ENCODE data around the gene ZNF691.
"Not testable (repeated sequence)": the region's sequence is repeated elsewhere in the genome, so short reads cannot be mapped to it uniquely, and the experiment has no call there.

The ZNF691 gene

DNA sequence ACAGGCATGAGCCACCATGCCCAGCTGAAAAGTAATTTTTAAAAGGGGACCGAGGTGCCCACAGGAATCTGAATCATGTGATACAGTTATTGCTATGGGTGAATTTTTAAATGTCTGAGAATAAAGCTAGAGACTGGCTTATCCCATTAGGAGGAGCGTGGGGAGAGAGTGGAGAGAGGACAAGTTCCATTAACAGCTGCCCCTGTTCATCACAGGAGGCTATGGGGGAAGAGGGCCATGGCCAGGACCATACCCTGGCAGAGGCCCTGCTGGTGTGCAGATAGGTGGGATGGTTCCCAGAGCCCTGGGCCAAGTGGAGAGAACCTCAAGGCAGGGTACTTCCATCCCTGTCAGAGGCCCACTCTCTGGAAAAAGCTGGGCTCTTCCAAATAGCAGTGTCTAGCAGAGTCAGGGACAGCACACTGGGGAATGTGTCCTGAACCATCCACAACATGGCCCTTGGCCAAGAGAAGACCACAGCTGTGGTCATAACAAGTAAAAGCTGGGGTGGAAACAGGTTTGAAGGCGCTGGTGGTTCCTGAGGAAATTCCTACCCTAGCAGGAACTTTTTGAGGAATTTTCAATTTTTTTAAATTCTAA, 13.7 kb upstream of the ZNF691 start:
- no peak for DNase-seq (ENCODE audit: low read depth)

DNA sequence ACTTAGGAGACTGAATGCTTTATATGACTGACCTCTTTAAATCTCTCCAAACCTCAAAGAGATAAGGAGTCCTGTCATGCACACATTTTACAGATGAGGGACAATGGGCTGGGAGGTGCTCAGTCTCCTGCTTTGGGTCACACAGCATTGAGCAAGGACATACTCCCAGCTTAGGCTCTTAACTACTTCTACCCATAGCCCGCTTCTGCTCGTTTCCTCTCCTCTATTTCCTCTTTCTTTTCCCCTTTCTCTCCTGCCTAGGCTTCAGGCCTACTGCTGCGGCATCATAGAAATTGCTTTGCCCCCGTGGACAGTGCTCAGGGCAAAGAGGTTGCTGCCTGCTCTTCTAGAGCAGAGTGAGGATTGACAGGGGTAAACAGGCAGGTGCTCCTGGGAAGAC, 12.4 kb upstream of the ZNF691 start:
- no peak for DNase-seq (ENCODE audit: low read depth)

DNA sequence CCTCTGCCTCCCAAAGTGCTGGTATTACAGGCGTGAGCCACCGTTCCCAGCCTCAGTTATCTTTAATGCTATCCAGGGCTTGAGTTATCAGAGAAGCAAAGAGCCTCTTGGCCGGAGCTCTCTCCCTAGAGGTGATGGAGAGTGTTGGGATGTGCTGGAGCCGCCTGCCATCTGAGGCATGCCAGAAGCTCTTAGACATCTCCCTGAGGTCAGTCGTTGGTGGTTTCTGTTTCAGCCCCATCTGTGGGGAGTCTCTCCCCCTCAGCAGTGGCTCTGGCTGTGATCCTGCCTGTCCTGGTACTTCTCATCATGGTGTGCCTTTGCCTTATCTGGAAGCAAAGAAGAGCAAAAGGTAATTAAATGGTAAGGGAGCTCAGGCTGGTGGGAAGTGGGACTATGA, 11.6 kb upstream of the ZNF691 start:
- no peak for DNase-seq (ENCODE audit: low read depth)

DNA sequence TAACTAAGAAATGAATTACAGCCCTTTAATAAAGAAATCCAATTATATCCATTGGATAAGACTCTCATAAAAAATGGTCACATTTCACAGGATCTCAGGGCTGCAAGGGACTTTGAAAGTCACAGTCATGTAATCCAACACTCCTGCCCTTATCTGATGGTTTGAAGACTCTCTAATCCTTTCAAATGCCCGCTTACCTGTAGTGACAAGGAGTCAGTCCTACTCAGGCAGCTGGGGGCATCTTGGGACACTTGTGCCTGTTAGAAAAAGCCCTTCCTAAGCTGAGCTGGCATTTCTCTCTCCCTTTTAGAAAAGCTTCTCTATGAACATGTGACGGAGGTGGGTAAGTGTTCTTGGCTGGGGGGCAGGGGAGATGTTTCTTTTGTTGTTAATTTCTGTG, 11.0 kb upstream of the ZNF691 start:
- DNase-seq (ENCODE audit: low read depth): no peak

DNA sequence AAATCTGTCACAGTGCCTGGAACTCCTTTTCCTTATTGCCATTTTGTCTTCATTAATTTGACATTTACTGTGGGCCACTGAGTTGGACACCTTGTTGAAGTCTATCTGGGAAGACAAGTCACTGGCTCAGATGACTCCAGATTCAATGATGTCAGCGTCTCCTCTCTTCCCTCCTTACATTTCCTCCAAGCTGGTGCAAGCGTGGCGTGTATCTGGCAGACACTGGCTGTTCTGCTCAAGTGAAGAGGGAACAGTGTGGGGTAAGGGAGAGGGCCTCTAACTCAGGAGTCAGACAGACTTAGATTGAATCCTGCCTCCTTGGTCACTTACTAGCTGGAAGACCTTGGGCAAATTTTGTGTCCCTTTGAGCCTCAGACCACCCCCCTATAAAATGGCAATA, 8.7 kb upstream of the ZNF691 start:
- DNase-seq (ENCODE audit: low read depth): no peak

DNA sequence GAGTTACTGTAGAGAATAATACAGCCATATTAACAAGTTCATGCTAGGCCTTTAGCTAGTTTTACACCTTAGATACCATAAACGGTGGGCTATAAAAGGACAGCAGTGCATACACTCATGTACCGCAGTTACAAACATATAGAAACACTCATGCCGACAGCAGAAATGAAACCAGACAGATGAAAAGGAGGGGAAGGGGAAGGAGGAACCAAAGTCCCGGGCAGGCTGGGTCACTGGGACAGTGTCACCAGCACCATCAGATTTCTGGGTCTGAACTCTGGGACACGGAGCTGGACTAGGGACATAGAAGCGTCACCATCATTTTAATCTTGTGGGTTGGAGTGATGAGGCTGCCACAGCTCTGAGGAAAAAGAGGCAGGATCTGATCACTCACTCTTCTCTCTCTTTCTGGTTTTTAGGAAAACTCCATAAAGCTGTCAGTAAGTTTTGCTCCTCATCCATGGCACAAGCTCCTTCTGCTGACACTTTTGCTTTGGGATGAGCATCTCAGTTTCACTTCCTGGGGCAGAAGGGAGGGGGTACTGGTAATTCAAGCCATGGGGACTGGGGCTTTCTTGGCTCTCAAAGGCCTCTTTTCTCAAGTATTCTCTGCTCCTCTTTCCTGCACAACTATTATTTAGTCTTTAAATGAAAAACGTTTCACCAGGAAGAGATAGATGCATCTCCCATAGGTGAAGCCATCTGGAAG, 7.8 kb upstream of the ZNF691 start:
- DNase-seq (ENCODE audit: low read depth): no peak

DNA sequence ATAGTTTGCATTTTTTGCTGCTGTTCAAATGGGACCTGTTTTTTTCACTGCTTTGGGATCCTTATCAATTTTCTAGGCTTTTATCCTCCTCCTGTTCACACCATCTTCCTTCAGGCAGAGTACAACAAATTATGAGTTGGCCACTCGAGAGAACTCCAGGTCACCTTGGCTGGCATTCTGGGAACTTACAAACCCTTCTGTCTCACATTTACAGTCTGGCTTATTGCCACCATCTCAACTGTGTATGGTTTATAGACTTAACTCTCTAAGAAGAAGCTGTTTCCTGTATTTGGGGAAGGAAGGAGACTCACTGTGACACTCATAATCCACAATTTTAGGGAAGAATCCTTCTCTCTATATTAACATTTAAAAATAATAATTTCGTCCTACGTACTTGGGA, 5.4 kb upstream of the ZNF691 start:
- no peak for DNase-seq (ENCODE audit: low read depth)

DNA sequence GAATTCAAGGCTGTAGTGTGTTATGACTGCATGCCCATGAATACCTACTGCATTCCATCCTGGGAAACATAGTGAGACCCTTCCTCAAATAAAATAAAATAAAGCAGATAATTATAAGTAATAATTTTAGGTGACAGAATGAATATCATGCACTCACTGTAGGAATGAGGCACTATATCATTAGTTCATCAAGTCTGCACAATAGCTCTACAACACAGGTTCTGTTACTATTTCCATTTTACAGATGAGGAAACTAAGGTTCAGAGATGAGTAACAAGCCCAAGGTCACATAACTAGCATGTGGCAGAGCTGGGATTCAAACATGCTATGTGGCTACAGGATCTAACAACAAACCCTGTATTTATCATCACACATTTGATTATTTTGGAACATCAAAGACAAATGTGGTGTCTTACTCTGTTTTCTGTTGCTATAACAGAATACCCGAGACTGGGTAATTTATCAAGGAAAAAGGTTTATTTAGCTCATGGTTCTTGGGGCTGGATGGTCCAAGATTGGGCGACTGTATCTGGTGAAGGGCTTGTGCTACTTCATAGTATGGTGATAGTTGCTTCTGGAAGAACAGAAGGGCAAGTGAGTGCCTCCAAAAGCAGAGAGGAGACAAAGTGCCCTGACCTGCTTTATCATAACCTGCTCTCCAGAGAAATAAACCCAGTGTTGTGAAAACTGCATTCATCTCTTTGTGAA, 4.8 kb upstream of the ZNF691 start:
- no peak for DNase-seq (ENCODE audit: low read depth)

DNA sequence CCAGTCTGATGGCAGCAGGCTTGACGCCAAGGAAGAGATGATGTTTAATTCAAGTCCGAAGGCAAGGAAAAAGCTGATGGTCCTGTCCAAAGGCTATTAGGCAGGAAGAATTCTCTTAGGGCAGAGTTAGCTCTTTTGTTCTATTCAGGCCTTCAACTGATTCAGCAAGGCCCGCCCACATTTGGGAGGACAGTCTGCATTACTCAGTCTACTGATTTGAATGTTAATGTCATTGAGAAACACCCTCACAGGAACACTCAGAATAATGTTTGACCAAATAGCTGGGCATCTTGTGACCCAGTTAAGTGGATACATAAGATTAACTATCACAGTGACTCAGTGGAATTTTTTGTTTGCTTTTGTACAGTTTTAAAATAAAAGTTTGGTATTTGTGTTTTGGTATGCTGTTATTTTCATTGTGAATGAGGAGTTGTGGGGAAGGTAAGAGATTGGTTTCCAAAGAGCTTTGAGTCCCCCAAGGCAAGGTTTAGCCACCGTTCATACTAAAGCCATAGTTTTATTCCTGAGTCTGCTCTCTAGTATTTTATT, 1.7 kb upstream of the ZNF691 start:
- no peak for DNase-seq (ENCODE audit: low read depth)

DNA sequence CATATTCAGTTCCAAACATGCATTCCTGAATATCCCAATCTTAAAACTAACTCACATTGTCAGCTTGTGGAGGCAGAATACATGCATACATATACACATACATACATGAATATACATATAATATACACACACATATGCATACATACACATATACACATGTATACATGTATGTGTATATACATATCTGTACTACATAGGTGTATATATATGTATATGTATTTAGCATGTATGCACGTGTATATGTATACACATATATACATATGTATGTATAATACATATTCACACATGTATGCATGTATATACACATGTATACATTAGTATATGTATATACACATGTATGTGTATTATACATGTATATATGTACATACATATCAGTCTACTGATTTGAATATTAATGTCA, 1.2 kb upstream of the ZNF691 start:
- no peak for DNase-seq (ENCODE audit: low read depth)

DNA sequence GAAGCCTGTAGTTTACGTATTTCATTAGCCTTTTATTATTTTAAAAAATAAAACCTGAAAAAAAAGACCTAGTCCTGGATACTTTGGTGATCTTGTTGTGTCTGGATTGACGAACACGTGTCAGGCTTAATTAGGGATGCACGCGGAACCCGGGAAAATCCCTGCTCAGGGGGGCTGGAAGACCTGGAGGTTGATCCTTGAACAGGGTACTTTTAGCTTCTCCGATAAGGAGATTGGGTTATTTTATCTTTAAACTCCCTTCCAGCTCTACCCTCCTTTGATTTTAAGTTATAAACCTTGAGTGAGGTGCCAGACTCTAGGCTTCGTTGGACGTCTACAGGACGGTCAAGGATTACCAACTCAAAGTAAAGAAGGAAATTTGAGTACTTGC, 552 bp upstream of the ZNF691 start:
- DNase-seq (ENCODE audit: low read depth): no peak

DNA sequence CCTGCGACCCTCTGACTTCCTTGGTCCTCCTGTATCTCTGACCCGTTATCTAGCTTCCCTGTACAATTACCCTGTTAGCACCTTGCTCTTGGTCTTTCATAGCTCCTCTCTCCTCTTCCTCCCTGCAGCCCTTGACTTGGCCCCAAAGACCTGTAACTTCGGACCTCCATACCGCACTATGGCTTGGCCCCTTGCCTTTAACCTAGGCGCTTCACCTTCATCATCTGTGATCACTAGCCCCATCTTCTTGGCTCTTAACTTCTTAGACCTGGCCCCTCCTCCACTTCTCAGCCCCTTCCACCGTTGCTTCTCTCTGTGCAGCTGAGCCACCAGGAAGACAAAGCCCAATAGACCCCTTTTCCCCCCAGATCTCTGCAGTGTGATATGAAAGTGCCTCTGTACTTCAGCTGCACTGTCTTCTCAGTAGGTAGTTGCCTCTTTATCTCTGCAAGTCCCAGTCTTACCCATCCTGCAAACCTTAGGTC, 740 bp downstream of the ZNF691 start:
- DNase-seq (ENCODE audit: low read depth): no peak

DNA sequence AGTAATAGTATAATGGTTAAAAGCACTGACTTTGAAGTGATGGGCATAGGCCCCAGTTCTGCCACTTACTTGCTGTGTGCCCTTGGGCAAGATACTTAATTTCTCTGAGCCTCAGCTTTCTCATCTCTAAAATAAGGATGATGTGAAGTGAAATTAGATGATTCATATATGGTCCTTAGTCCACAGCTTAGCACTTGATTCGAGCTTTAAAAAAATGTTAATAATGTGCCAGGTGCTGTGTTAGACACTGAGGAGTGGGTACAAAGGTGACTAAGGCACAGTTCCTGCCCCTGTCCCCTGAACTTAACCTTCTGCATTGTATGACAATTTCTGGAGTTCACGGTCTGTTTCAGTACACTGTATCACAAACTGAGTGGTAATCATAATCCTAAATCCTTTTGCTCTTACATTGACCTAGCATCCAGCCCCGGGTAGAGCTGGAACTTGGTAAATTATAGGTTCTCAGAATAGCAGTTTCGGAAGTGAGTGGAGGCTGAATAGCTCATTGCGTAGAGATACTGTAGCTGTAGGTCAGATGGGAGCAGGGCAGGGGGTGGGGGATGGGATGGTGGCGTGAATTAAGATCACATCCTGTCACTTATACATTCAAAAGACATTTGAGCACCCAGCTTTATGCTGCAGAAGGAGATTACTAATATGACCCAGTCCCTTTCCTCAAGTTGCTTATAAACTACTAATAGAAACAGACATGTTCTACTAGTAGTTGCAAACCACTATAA, 1.5 kb downstream of the ZNF691 start:
- no peak for DNase-seq (ENCODE audit: low read depth)

DNA sequence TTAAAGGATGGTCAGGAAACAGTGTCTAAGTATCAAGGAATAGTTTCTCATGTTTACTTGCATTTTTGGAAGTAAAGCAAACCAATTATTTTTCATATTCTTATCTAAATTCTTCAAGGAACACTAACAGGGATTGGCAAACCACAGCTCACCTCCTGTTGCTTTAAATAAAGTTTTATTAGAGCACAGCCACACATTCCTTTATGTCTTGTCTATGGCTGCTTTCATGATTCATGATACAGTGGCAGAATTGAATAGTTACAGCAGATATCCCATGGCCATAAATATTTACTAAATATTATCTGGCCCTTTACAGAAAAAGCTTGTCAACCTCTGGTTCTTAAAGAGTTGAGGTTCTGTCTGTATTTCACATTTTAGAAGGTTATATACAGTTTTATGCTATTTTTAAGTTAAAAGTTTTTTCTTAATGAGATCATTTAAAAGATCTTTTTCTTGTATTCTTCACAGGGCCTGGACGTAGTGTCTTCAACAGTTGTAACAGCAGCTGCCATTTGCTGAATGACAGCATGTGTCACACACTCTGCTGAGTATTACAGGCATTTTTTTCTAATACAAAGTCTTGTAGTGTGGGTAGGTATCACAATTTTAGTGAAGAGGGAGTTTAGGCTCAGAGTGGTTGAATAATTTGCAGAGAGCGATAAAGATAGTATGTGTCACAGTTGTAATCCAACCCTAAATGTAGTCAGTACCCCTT, 2.6 kb downstream of the ZNF691 start:
- DNase-seq (ENCODE audit: low read depth): no peak

DNA sequence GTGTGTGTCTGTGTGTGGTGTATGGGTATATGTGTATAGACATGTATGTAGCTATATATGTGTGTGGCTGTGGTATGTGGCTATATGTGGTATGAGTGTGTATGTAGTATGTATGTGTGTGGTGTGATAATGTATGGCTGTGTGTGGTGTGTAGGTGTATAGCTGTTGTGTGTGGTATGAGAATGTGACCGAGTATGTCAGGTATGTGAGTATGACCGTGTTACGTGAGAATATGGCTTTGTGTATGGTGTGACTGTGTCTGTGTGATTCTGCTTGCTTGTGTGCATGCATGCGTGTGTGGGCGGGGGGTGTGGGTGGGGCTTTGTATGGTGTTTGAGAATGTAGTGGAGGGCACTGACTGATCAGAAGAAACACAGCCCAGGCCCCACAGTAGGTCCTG, 3.5 kb downstream of the ZNF691 start:
- no peak for DNase-seq (ENCODE audit: low read depth)

DNA sequence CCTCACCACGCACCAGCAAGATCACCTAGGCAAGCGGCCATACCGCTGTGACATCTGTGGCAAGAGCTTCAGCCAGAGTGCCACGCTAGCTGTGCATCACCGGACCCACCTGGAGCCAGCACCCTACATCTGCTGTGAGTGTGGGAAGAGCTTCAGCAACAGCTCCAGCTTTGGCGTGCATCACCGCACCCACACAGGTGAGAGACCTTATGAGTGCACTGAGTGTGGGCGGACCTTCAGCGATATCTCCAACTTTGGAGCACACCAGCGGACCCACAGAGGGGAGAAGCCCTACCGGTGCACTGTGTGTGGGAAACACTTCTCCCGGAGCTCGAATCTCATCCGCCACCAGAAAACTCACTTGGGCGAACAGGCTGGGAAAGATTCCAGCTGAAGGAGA, 5.0 kb downstream of the ZNF691 start:
- DNase-seq (ENCODE audit: low read depth): no peak

DNA sequence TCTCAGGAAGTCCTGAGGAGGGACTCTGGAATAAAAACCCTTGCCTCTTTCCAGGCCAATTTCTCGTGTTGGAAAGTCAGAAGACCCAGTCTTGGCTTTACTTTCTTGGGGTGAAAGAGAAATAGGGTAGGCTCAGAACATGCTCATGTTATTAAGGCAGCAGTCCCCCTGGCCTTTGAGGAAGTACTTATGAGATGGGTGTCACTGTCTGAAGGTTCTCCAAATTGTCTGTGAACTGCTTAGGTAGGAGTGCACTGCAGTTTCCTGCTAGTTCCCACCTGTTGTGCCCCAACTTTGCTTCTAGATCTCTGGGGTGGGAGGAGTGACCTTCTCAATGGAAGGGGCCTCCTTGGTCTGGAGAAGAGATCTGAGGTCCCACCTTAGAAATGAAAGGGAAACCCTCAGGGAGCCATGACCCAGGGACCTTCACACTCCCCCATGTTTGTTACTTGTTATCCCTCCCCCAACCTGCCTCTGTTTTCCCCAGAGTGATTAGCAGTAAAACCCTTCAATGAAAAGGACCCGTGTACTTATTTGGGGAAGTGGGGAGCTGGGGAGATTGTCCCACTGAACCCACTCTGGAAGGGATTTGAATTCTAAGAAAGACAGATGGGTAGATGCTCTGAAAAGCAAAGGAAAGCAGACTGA, 5.7 kb downstream of the ZNF691 start:
- DNase-seq (ENCODE audit: low read depth): no peak

DNA sequence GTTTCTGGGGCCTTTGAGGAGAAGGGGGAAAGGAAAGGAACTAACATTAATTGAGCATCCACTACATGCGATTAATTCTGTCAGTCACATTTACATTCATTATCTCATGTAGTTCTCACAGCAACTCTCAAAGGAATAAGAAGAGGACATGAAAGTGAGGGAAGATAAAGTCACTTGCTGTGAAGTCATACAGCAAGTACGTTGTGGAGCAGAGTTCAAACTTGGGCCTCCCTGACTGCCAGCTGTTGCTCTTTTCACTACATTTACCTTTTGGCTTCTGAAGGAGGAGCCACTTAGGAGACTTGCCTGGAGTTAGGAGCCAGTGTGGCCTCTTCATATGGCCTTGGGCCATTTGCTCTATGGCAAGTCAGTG, 6.2 kb downstream of the ZNF691 start:
- no peak for DNase-seq (ENCODE audit: low read depth)

DNA sequence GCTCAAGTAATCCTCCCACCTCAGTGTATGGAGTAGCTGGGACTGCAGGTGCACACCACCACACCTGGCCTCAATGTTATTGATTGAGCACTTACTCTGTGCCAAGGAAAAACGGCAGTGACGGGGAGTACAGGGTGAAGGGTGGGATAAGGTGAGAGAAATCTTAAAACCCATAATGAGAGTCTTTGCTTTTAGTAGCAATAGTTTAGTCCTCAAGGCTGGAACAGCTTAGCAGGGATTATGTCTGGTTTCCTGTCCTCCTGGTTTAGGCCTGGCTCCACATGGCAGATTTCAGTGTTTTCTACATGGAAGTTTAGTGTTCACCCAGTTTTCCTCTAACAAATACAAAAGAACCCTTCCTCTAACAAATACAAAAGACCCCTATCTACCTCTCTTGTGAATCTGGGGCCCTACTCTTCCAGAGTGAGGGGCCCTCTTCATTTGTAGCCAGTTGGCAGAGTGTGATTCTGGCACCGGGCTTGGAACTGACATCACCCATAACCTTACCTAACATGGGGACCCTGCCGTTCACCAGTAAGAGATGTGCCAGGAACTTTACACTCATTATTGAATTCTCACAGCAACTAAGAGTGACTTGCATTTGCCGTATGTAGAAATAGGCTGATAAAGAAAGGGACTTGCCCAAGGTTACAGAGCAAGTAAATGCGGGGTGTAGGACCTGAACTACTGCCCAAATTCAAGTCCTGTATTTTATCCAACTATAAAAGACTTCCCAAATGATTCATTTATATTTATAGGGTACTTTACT, 6.9 kb downstream of the ZNF691 start:
- no peak for DNase-seq (ENCODE audit: low read depth)

DNA sequence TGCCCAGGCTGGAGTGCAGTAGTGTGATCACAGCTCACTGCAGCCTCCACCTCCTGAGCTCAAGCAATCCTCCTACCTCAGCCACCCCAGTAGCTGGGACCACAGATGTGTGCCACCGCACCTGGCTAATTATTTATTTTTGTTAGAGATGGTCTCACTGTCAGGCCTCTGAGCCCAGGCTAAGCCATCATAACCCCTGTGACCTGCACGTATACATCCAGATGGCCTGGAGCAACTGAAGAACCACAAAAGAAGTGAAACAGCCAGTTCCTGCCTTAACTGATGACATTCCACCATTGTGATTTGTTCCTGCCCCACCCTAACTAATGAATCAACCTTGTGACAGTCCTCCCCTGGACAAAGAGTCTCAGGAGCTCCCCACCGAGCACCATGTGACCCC, 10.1 kb downstream of the ZNF691 start:
- DNase-seq (ENCODE audit: low read depth): not testable (repeated sequence)

DNA sequence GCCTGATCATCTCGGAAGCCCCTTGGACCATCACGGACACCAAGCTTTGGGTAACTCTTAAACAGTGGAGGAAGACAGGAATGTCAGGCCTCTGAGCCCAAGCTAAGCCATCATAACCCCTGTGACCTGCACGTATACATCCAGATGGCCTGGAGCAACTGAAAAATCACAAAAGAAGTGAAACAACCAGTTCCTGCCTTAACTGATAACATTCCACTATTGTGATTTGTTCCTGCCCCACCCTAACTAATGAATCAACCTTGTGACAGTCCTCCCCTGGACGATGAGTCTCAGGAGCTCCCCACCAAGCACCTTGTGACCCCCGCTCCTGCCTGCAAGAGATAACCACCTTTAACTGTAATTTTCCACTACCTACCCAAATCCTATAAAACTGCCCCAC, 13.0 kb downstream of the ZNF691 start:
- not testable (repeated sequence) for DNase-seq (ENCODE audit: low read depth)

All from GM04504 (cell line).